Type B pancreatic cell (in vitro differentiated cells): ENCODE measurements around the gene KIF13A. TPM values are rescaled to one million over a fixed set of nuclear protein-coding genes. Genes with fewer than 3 reads are reported as not detected.

ENCODE experiments used
- DNase-seq: peaks from one replicate; pipeline ENCODE4 v3.0.0; 2021; ENCODE audit warnings: mixed read lengths; ENCODE audit not compliant: unreplicated experiment; ENCODE audit errors: extremely low spot score
- H3K27ac Mint-ChIP-seq: 2 replicates; pipeline ENCODE4 v1.8.0; 2021; ENCODE audit warnings: mild to moderate bottlenecking, mixed read lengths
- H3K27me3 Mint-ChIP-seq: 2 replicates; pipeline ENCODE4 v1.8.0; 2021; ENCODE audit warnings: mixed read lengths
- H3K36me3 Mint-ChIP-seq: 2 replicates; pipeline ENCODE4 v1.8.0; 2021; ENCODE audit warnings: mixed read lengths
- H3K4me1 Mint-ChIP-seq: one replicate; pipeline ENCODE4 v1.8.0; 2021; ENCODE audit warnings: mixed read lengths; ENCODE audit not compliant: unreplicated experiment
- H3K4me3 Mint-ChIP-seq: 2 replicates; pipeline ENCODE4 v1.8.0; 2021; ENCODE audit warnings: mild to moderate bottlenecking, mixed read lengths
- H3K9me3 Mint-ChIP-seq: 2 replicates; pipeline ENCODE4 v1.8.0; 2021; ENCODE audit warnings: mixed read lengths
- total RNA-seq: library from RNA; stranded (reverse); gene quantifications from 2 replicates; pipeline ENCODE4 v1.2.1, GENCODE V29; 2021; ENCODE audit warnings: low replicate concordance
- TF ChIP-seq, protein P1 (sequence below): fragments of 200-600 bp; sonication (generic); conservative IDR thresholded peaks from 2 replicates; pipeline ENCODE4 v1.5.0; 2021; ENCODE audit warnings: antibody characterized with exemption, mild to moderate bottlenecking

KIF13A gene
- total RNA-seq, 1 donor from 2014 or later: 36.9 TPM

DNA sequence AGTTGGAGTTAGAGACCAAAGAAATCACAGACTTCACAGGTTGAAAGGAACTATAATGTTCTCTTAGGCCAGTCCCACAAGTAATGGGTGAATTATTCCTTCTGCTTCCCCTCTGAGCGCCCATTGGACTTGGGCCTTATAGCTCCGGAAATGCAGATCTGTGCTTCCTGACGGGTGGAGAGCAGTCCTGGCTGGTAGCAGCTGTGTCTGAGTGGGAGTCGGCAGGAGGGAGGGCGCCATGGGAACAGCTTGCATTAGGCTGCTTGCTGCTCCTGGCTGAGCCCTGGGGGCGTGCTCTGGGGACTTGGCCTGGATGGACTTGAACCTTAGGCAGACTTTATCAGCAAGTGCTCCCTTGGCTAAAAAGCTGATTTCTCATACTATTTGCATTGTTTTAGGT, 262.4 kb downstream of the KIF13A start:
- DNase-seq: no peak
- Mint-ChIP-seq H3K27ac (no peak overlapping the region), H3K9me3 (no peaks in the 10 kb centered on the region), H3K4me1 (peaks cover 9% of the 10 kb centered on the region), H3K4me3 (no peak overlapping the region), H3K36me3 (no peaks in the 10 kb centered on the region), H3K27me3 (no peaks in the 10 kb centered on the region)
- TF ChIP-seq, protein P1, sequence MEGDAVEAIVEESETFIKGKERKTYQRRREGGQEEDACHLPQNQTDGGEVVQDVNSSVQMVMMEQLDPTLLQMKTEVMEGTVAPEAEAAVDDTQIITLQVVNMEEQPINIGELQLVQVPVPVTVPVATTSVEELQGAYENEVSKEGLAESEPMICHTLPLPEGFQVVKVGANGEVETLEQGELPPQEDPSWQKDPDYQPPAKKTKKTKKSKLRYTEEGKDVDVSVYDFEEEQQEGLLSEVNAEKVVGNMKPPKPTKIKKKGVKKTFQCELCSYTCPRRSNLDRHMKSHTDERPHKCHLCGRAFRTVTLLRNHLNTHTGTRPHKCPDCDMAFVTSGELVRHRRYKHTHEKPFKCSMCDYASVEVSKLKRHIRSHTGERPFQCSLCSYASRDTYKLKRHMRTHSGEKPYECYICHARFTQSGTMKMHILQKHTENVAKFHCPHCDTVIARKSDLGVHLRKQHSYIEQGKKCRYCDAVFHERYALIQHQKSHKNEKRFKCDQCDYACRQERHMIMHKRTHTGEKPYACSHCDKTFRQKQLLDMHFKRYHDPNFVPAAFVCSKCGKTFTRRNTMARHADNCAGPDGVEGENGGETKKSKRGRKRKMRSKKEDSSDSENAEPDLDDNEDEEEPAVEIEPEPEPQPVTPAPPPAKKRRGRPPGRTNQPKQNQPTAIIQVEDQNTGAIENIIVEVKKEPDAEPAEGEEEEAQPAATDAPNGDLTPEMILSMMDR: no peak

DNA sequence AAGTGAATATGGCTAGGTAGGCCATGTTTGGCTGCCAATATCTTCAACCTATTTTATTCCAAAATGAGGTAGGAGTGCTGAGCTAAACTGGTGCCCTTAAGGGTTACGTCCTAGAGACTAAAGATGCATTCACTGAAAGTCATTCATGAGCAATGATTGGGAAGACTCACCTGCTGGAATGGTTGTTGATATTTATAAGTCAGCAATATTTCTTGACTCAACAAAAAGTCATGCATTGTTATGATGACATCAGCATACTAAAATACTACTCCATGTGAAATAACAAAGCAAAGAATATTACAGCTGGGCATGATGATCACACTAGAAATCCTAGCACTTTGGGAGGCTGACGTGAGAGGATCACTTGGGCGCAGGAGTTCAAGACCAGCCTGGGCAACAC, 263.1 kb downstream of the KIF13A start:
- no peak overlapping the region for H3K4me3 Mint-ChIP-seq
- H3K27ac Mint-ChIP-seq: peak overlapping the region; percentile 84
- no peaks in the 10 kb centered on the region for H3K36me3 Mint-ChIP-seq
- H3K27me3 Mint-ChIP-seq: no peaks in the 10 kb centered on the region
- peaks cover 9% of the 10 kb centered on the region for H3K4me1 Mint-ChIP-seq
- TF ChIP-seq, protein P1: no peak
- no peak for DNase-seq
- no peaks in the 10 kb centered on the region for H3K9me3 Mint-ChIP-seq

DNA sequence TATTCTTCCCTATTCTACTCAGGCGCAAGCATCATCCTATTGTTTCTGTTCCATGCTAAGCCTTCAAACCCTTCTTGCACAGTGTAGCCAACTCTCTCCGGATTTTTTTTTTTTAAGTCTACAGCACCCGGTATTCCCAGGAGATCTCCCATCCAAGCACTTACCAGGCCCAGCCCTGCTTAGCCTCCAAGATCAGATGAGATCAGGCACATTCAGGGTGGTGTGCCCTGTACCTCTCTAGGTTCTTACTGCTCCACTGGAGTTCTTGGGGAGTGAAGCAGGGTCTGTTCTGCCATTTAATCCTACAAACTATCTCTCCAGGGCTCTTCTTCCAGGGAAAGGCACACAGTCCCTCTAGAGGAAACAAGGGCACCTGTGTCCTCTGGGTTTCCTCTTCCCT, 265.8 kb downstream of the KIF13A start:
- peak overlapping the region; percentile 67 for H3K4me3 Mint-ChIP-seq
- peak overlapping the region; percentile 96 for H3K27ac Mint-ChIP-seq

DNA sequence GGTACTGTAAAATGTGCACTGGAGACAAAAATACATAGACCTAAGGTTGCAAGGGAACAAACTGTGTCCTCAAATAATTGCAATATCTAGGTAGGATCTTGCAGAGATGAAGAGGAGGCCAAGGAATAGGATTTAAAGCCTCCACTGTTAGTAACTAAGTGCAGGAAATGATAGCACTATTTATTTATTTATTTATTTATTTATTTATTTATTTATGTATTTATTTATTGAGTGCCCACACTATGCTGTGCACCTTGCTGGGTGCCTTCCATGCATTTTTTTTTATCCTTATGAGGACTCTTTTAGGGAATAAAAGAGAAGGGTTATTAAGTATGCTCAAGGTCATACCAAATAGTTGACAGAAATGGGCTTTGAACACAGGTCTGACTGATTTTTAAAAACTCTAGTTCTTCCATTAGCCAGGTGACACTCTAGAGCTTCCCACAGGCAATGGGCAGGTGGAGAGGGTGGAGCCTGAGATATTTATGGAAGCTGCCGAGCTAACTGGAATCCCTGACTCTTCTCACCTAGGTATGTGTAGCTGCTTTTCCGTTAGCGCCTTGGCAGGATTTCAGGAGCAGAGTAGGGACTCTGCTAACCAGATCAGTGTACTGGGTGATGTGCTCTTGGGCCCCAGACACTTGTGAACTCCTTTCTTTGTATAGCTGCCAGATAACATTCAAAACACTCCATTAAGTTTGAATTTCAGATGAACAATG, 268.0 kb downstream of the KIF13A start:
- no peaks in the 10 kb centered on the region for H3K9me3 Mint-ChIP-seq
- H3K27ac Mint-ChIP-seq: peak overlapping the region; percentile 29
- peaks cover 16% of the 10 kb centered on the region for H3K4me1 Mint-ChIP-seq
- H3K4me3 Mint-ChIP-seq: no peak overlapping the region
- DNase-seq: no peak
- no peaks in the 10 kb centered on the region for H3K27me3 Mint-ChIP-seq
- H3K36me3 Mint-ChIP-seq: no peaks in the 10 kb centered on the region
- TF ChIP-seq, protein P1: no peak

More for the DNA sequence above, 265.8 kb downstream of the KIF13A start:
- Mint-ChIP-seq H3K27me3 (no peaks in the 10 kb centered on the region), H3K9me3 (no peaks in the 10 kb centered on the region), H3K36me3 (no peaks in the 10 kb centered on the region), H3K4me1 (peaks cover 9% of the 10 kb centered on the region)
- no peak for DNase-seq
- TF ChIP-seq, protein P1: no peak

DNA sequence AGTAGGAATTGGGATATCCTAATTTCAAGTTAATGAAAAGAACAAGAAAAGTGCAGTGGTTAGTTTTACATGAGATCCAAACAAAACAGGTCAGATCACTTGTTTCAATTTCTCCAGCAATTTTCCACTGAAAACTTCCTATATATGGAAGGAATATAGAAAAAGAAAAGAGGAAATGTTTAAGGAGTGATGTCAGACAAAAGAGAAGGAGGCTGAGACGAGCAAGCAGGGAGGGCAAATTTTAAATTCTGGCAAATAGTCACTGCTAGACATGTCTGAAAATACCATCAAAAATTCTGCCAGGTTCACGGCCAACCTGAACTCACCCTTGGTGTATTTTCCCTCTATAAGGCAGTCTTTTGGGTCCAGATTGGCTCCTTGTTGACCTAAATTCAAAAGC, 271.2 kb downstream of the KIF13A start:
- no peaks in the 10 kb centered on the region for H3K36me3 Mint-ChIP-seq
- H3K4me1 Mint-ChIP-seq: peaks cover 7% of the 10 kb centered on the region
- H3K4me3 Mint-ChIP-seq: no peak overlapping the region
- no peak for DNase-seq
- no peaks in the 10 kb centered on the region for H3K9me3 Mint-ChIP-seq
- H3K27ac Mint-ChIP-seq: no peak overlapping the region
- TF ChIP-seq, protein P1: no peak
- H3K27me3 Mint-ChIP-seq: no peaks in the 10 kb centered on the region
